Mesenchymal stem cell (in vitro differentiated cells and primary cell): Measurements from ENCODE around the gene PAPOLB.

Experiments used
- DNase-seq: peaks from one replicate; pipeline ENCODE4 v3.0.0-alpha.2; 2013
- H2AFZ ChIP-seq: one replicate; pipeline ENCODE4 v1.6.1; 2013; ENCODE audit warnings: low read depth, mild to moderate bottlenecking, control low read depth, inconsistent platforms, low read length, moderate library complexity
- H2AK5ac ChIP-seq: 2 replicates; pipeline ENCODE4 v1.6.1; 2013; ENCODE audit warnings: low read length, moderate library complexity, mild to moderate bottlenecking, inconsistent platforms; ENCODE audit not compliant: severe bottlenecking
- H2BK120ac ChIP-seq: one replicate; pipeline ENCODE4 v1.6.1; 2013; ENCODE audit warnings: low read depth, mild to moderate bottlenecking, inconsistent platforms, low read length, moderate library complexity
- H2BK12ac ChIP-seq, 2 experiments: one replicate each; pipeline ENCODE4 v1.6.1; 2013; ENCODE audit warnings: inconsistent platforms in 2 of 2, low read length in 2 of 2, mild to moderate bottlenecking in 2 of 2, moderate library complexity in 2 of 2, control low read depth in 1 of 2
- H2BK15ac ChIP-seq: one replicate; pipeline ENCODE4 v1.6.1; 2013; ENCODE audit warnings: mild to moderate bottlenecking, low read depth, inconsistent platforms; ENCODE audit not compliant: poor library complexity, severe bottlenecking
- H2BK5ac ChIP-seq: 2 replicates; pipeline ENCODE4 v1.6.1; 2013; ENCODE audit warnings: low read depth, mild to moderate bottlenecking, low read length, control low read depth, inconsistent platforms; ENCODE audit not compliant: poor library complexity, severe bottlenecking
- H3K14ac ChIP-seq, 2 experiments: one replicate each; pipeline ENCODE4 v1.6.1; 2013; ENCODE audit warnings: inconsistent platforms in 2 of 2, low read length in 2 of 2, control low read depth in 1 of 2, mild to moderate bottlenecking in 1 of 2, moderate library complexity in 1 of 2
- H3K18ac ChIP-seq, 2 experiments: one replicate each; pipeline ENCODE4 v1.6.1; 2013; ENCODE audit warnings: inconsistent platforms in 2 of 2, low read length in 2 of 2, control low read depth in 1 of 2, low read depth in 1 of 2, mild to moderate bottlenecking in 1 of 2
- H3K23ac ChIP-seq, 2 experiments: one replicate each; pipeline ENCODE4 v1.6.1; 2013; ENCODE audit warnings: inconsistent platforms in 2 of 2, low read length in 2 of 2, mild to moderate bottlenecking in 2 of 2, moderate library complexity in 2 of 2, control low read depth in 1 of 2
- H3K27ac ChIP-seq: 2 replicates; pipeline ENCODE4 v1.5.1; 2013; ENCODE audit warnings: mild to moderate bottlenecking, moderate library complexity, low read length, control low read depth, inconsistent platforms; ENCODE audit not compliant: poor library complexity, severe bottlenecking
- H3K27me3 ChIP-seq, 2 experiments: 2 replicates each; pipeline versions ENCODE4 v1.6.1 to v1.7.0; 2013; ENCODE audit warnings: low read length in 2 of 2, mild to moderate bottlenecking in 2 of 2, moderate library complexity in 2 of 2, control low read depth in 1 of 2, inconsistent platforms in 1 of 2; ENCODE audit not compliant: control insufficient read depth in 1 of 2, insufficient read depth in 1 of 2
- H3K36me3 ChIP-seq, 2 experiments: 2 replicates each; pipeline versions ENCODE4 v1.6.1 to v1.7.0; 2013; ENCODE audit warnings: low read length in 2 of 2, control low read depth in 1 of 2, inconsistent platforms in 1 of 2, low read depth in 1 of 2, mild to moderate bottlenecking in 1 of 2; ENCODE audit not compliant: insufficient read depth in 2 of 2, control insufficient read depth in 1 of 2
- H3K4ac ChIP-seq, 2 experiments: one replicate each; pipeline ENCODE4 v1.6.1; 2013; ENCODE audit warnings: inconsistent platforms in 2 of 2, low read length in 2 of 2, mild to moderate bottlenecking in 2 of 2, moderate library complexity in 2 of 2, control low read depth in 1 of 2, low read depth in 1 of 2
- H3K4me1 ChIP-seq: 2 replicates; pipeline ENCODE4 v1.6.1; 2013; ENCODE audit warnings: low read depth, low read length, control low read depth; ENCODE audit not compliant: control insufficient read depth, insufficient read depth
- H3K4me2 ChIP-seq: 2 replicates; pipeline ENCODE4 v1.6.1; 2013; ENCODE audit warnings: low read length, mild to moderate bottlenecking, inconsistent platforms; ENCODE audit not compliant: poor library complexity, severe bottlenecking
- H3K4me3 ChIP-seq, 2 experiments: 2 replicates each; pipeline versions ENCODE4 v1.5.1 to v1.7.0; 2013; ENCODE audit warnings: low read length in 2 of 2, mild to moderate bottlenecking in 2 of 2, control low read depth in 1 of 2, low read depth in 1 of 2; ENCODE audit not compliant: insufficient read depth in 1 of 2
- H3K79me1 ChIP-seq: replicated peaks from 2 replicates; pipeline ENCODE4 v1.6.1; 2013; ENCODE audit warnings: mild to moderate bottlenecking, control low read depth, low read length, inconsistent platforms; ENCODE audit not compliant: poor library complexity, severe bottlenecking
- H3K9ac ChIP-seq: 2 replicates; pipeline ENCODE4 v1.7.0; 2013; ENCODE audit warnings: mild to moderate bottlenecking, low read length, moderate library complexity
- H3K9me3 ChIP-seq: 2 replicates; pipeline ENCODE4 v1.7.0; 2013; ENCODE audit warnings: mild to moderate bottlenecking, low read length; ENCODE audit not compliant: control insufficient read depth
- H4K8ac ChIP-seq: one replicate; pipeline ENCODE4 v1.6.1; 2013; ENCODE audit warnings: inconsistent platforms, mild to moderate bottlenecking, low read length, moderate library complexity
- H4K91ac ChIP-seq: one replicate; pipeline ENCODE4 v1.6.1; 2013; ENCODE audit warnings: mild to moderate bottlenecking, low read length, inconsistent platforms
- WGBS: methylation state at CpG from one replicate; pipeline ENCODE4 v1.1.7; 2013; ENCODE audit warnings: mixed read lengths; 5-methylcytosine and 5-hydroxymethylcytosine counted together

The PAPOLB gene

DNA sequence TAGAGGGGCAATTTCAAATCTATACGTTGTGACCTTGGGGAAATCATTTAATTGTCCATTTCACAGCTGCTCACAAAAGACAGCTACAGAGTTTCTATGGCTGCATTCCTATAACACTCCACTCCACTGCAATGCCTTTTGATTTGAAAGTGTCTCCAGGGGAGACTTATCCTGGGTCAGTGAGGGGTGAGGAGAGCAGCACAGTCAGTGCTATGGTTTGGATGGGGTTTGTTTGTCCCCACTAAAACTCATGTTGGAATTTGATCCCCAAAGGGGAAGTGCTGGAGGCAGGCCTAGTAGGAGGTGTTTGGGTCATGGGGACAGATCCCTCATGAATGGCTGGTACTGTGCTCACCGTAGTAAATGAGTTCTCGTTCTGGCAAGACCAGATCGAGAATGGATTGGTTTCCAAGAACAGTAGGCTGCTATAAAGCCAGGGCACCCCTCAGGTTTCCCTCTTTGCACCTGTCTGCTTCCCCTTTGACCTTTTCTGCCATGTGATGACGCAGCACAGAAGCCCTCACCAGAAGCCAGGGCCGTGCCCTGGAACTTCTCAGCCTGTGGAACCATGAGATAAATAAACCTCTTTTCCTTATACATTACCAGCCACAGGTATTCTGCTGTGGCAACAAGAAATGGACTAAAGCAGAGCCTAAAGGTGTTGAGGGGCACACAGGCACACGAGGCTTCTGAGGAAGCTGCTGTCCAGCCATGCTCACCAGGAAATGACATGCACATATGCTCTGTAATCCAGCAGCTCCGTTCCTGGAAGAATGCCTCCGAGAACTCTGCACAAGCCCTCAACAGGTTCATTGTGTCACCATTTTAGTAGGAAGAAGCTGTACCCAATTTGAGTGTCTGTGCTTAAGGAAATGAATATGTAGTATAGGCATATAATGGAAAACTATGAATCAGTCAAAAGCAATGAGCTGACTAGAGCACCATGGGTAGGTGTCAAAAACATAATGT lies 5.0 kb upstream of the PAPOLB start:
- Histone ChIP-seq H3K27ac (no peak overlapping the region), H3K9me3 (peaks cover 13% of the 10 kb centered on the region), H2BK5ac (no peak overlapping the region), H3K4me3 (peak overlapping the region in 1 of 2 experiments; percentile 9), H3K79me1 (no peaks in the 10 kb centered on the region), H3K18ac (no peak overlapping the region), H2BK15ac (no peak overlapping the region), H2AK5ac (no peak overlapping the region), H2BK120ac (no peak overlapping the region), H3K14ac (no peak overlapping the region), H3K9ac (no peak overlapping the region), H3K4me1 (peaks cover 5% of the 10 kb centered on the region), H4K91ac (no peak overlapping the region), H3K4me2 (no peak overlapping the region), H3K36me3 (no peaks in the 10 kb centered on the region), H3K4ac (no peak overlapping the region), H2BK12ac (no peak overlapping the region), H2AFZ (no peak overlapping the region), H4K8ac (no peak overlapping the region), H3K27me3 (peaks cover 4 to 10% of the 10 kb centered on the region in 2 experiments), H3K23ac (no peak overlapping the region)
- 75% methylated on average over 8 of the region's 9 CpGs for WGBS
- no peak for DNase-seq

- Histone ChIP-seq H3K9me3 (peaks cover 13% of the 10 kb centered on the region), H3K4me3 (no peak overlapping the region), H2AK5ac (no peak overlapping the region), H2AFZ (no peak overlapping the region), H2BK5ac (no peak overlapping the region), H3K18ac (no peak overlapping the region), H3K36me3 (no peaks in the 10 kb centered on the region), H4K8ac (no peak overlapping the region), H3K79me1 (no peaks in the 10 kb centered on the region), H3K27me3 (peaks cover 11 to 19% of the 10 kb centered on the region in 2 experiments), H3K4me1 (no peaks in the 10 kb centered on the region), H3K4ac (no peak overlapping the region), H3K23ac (no peak overlapping the region), H2BK12ac (no peak overlapping the region), H3K27ac (no peak overlapping the region), H4K91ac (no peak overlapping the region), H2BK120ac (no peak overlapping the region), H3K14ac (no peak overlapping the region), H2BK15ac (no peak overlapping the region), H3K9ac (peak overlapping the region; percentile 24), H3K4me2 (no peak overlapping the region)
- no peak for DNase-seq
- WGBS: 91% methylated on average over 14 of the region's 14 CpGs
These were observed 326 bp upstream of the PAPOLB start for GRCh38 chr7:4862156-4862555.

- Histone ChIP-seq H3K27me3 (peaks cover 11 to 19% of the 10 kb centered on the region in 2 experiments), H3K18ac (no peak overlapping the region), H2BK5ac (no peak overlapping the region), H3K79me1 (no peaks in the 10 kb centered on the region), H2BK12ac (no peak overlapping the region), H3K4ac (no peak overlapping the region), H3K23ac (no peak overlapping the region), H2BK120ac (no peak overlapping the region), H3K4me3 (no peak overlapping the region), H3K4me1 (no peaks in the 10 kb centered on the region), H4K8ac (no peak overlapping the region), H3K27ac (no peak overlapping the region), H3K36me3 (no peaks in the 10 kb centered on the region), H3K14ac (no peak overlapping the region), H4K91ac (no peak overlapping the region), H2AK5ac (no peak overlapping the region), H3K9me3 (peaks cover 13% of the 10 kb centered on the region), H2AFZ (no peak overlapping the region), H2BK15ac (no peak overlapping the region), H3K4me2 (no peak overlapping the region), H3K9ac (no peak overlapping the region)
- DNase-seq: no peak
- WGBS: 93% methylated on average over 11 of the region's 11 CpGs
These were observed 603 bp downstream of the PAPOLB start for GRCh38 chr7:4861227-4861626.

- no peak overlapping the region for H2BK120ac ChIP-seq
- H3K27ac ChIP-seq: no peak overlapping the region
- no peaks in the 10 kb centered on the region for H3K36me3 ChIP-seq
- H3K14ac ChIP-seq: no peak overlapping the region
- no peak overlapping the region for H3K4me2 ChIP-seq
- H3K4me3 ChIP-seq: no peak overlapping the region
- H3K9ac ChIP-seq: no peak overlapping the region
- peaks cover 2% of the 10 kb centered on the region for H3K9me3 ChIP-seq
- H4K91ac ChIP-seq: no peak overlapping the region
- H2AK5ac ChIP-seq: no peak overlapping the region
- no peak overlapping the region for H2AFZ ChIP-seq
- no peaks in the 10 kb centered on the region for H3K79me1 ChIP-seq
- peaks cover 9 to 10% of the 10 kb centered on the region in 2 experiments for H3K27me3 ChIP-seq
- no peak overlapping the region for H2BK12ac ChIP-seq
- H3K4me1 ChIP-seq: no peaks in the 10 kb centered on the region
- no peak overlapping the region for H2BK5ac ChIP-seq
- no peak for DNase-seq
- 63% methylated on average over 1 of the region's 3 CpGs for WGBS
- H3K4ac ChIP-seq: no peak overlapping the region
- H4K8ac ChIP-seq: no peak overlapping the region
- no peak overlapping the region for H3K18ac ChIP-seq
- no peak overlapping the region for H3K23ac ChIP-seq
- no peak overlapping the region for H2BK15ac ChIP-seq
These were observed 4.6 kb downstream of the PAPOLB start for GRCh38 chr7:4857189-4857588.
